Lung (tissue), 12 donors: Measurements from ENCODE around the gene DDX51. TPM values are rescaled to one million over a fixed set of nuclear protein-coding genes. Genes with fewer than 3 reads are reported as not detected.
"Not testable (repeated sequence)": the region's sequence is repeated elsewhere in the genome, so short reads cannot be mapped to it uniquely, and the experiment has no call there.

Experiments used
- ATAC-seq: fragments of 200-7000 bp; cut with Tn5 transposase; one replicate; pipeline ENCODE4 v1.9.1; 2020; ENCODE audit warnings: moderate number of reproducible peaks; ENCODE audit not compliant: insufficient read depth, low FRiP score
- DNase-seq, 3 donors: peaks; one replicate each; pipeline ENCODE4 v3.0.0-alpha.2; 2013 to 2017
- H3K27ac ChIP-seq, 2 donors: one replicate each; pipeline ENCODE4 v1.5.1; 2013; ENCODE audit warnings: mild to moderate bottlenecking in 2 of 2, moderate library complexity in 2 of 2, control low read depth in 1 of 2, inconsistent platforms in 1 of 2, low read depth in 1 of 2, low read length in 1 of 2
- H3K27me3 ChIP-seq, 3 donors: one replicate each; pipeline ENCODE4 v1.5.1; 2013; ENCODE audit warnings: low read length in 2 of 3; ENCODE audit not compliant: control insufficient read depth in 3 of 3, insufficient read depth in 3 of 3
- H3K36me3 ChIP-seq, 4 donors: one replicate each; pipeline ENCODE4 v1.5.1; 2013; ENCODE audit warnings: low read length in 4 of 4, mild to moderate bottlenecking in 1 of 4, moderate library complexity in 1 of 4; ENCODE audit not compliant: control insufficient read depth in 4 of 4, insufficient read depth in 4 of 4
- H3K4me1 ChIP-seq, 5 donors: one replicate each; pipeline ENCODE4 v1.5.1; 2013; ENCODE audit warnings: low read length in 5 of 5, mild to moderate bottlenecking in 2 of 5, moderate library complexity in 1 of 5; ENCODE audit not compliant: control insufficient read depth in 5 of 5, insufficient read depth in 5 of 5
- H3K4me3 ChIP-seq: one replicate; pipeline ENCODE4 v1.5.1; 2013; ENCODE audit warnings: mild to moderate bottlenecking, control low read depth, moderate library complexity
- H3K9ac ChIP-seq, 2 donors: one replicate each; pipeline ENCODE4 v1.5.1; 2013; ENCODE audit warnings: low read length in 2 of 2, control low read depth in 1 of 2; ENCODE audit not compliant: insufficient read depth in 1 of 2
- H3K9me3 ChIP-seq, 4 donors: one replicate each; pipeline ENCODE4 v1.5.1; 2013; ENCODE audit warnings: low read length in 3 of 4, mild to moderate bottlenecking in 1 of 4, moderate library complexity in 1 of 4; ENCODE audit not compliant: control insufficient read depth in 4 of 4, insufficient read depth in 3 of 4
- WGBS, 2 donors: extraction: QIAGEN DNeasy Blood & Tissue Kit; methylation state at CpG; one replicate each; pipeline ENCODE4 v1.1.7; 2013; 5-methylcytosine and 5-hydroxymethylcytosine counted together
- polyA plus RNA-seq, 2 donors: library from polyadenylated mRNA; stranded (reverse); fragments of 200-250 nt; gene quantifications; one replicate each; pipeline ENCODE4 v1.2.1, GENCODE V29; 2013
- total RNA-seq, 2 donors: library from RNA; depleted of rRNA in 1 of 2; stranded (reverse); fragments of >200 nt in 1 of 2; gene quantifications; one replicate each; pipeline ENCODE4 v1.2.1, GENCODE V29; 2014 to 2021
- TF ChIP-seq, protein P1 (sequence below): IDR thresholded peaks from 2 replicates; pipeline ENCODE4 v1.5.1; 2012; ENCODE audit warnings: mild to moderate bottlenecking; ENCODE audit errors: control extremely low read depth, extremely low read depth
- donor health status: control.
- donor health status: control.
- donor health status: Bipolar disorder and iron deficiency.
- donor health status: healthy.
- donor health status: DM: yes; HTN: yes; CAD: no.

DDX51 gene
- total and polyA plus RNA-seq, 4 donors = 15.0 to 25.9 (median 17.2) TPM

DNA sequence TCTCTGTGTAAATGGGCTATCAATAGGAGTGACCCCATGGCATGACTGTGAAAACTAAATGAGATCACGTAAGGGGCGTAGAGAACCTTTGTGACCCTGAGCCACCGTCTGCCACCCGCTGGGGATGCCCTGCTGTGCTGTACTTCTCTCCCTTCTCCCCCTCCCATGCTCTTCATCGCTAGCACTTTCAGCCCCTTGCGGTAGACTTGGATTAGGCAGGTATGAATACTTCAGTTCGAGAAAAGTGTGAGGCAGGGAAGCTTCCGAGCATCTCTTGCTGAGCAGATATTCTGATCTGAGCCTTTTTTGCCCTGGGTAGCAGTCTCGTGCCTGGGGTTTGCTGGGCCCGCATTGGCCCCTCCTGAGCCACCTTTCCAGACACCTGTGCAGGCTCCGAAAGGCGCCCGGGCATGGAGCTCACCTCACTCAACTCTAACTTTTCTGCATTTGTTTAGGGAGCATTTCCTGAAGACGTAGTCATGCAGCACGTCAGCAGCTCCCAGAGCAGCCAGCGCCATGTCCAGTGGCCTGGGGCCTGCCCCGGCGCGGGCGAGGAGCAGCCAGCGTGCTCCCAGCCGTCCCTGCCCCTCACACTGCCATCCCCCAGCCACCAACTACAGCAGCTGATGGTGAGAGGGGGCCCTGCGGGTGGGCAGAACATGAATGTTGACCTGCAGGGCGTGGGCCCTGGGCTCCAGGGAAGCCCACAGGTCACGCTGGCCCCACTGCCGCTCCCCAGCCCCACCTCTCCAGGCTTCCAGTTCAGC lies 40.4 kb downstream of the DDX51 start:
- Histone ChIP-seq H3K36me3 (peaks cover 0 to 17% (median 6%) of the 10 kb centered on the region in 4 donors), H3K27ac (no peak overlapping the region), H3K9me3 (peaks cover 0 to 2% (median 0%) of the 10 kb centered on the region in 4 donors), H3K27me3 (no peaks in the 10 kb centered on the region), H3K4me1 (no peaks in the 10 kb centered on the region), H3K9ac (no peak overlapping the region), H3K4me3 (no peak overlapping the region)
- DNase-seq = no peak
- ATAC-seq = no peak
- 89 to 91% methylated on average over 26 of the region's 26 CpGs for WGBS, 2 donors
- TF ChIP-seq, protein P1, sequence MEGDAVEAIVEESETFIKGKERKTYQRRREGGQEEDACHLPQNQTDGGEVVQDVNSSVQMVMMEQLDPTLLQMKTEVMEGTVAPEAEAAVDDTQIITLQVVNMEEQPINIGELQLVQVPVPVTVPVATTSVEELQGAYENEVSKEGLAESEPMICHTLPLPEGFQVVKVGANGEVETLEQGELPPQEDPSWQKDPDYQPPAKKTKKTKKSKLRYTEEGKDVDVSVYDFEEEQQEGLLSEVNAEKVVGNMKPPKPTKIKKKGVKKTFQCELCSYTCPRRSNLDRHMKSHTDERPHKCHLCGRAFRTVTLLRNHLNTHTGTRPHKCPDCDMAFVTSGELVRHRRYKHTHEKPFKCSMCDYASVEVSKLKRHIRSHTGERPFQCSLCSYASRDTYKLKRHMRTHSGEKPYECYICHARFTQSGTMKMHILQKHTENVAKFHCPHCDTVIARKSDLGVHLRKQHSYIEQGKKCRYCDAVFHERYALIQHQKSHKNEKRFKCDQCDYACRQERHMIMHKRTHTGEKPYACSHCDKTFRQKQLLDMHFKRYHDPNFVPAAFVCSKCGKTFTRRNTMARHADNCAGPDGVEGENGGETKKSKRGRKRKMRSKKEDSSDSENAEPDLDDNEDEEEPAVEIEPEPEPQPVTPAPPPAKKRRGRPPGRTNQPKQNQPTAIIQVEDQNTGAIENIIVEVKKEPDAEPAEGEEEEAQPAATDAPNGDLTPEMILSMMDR = no peak

DNA sequence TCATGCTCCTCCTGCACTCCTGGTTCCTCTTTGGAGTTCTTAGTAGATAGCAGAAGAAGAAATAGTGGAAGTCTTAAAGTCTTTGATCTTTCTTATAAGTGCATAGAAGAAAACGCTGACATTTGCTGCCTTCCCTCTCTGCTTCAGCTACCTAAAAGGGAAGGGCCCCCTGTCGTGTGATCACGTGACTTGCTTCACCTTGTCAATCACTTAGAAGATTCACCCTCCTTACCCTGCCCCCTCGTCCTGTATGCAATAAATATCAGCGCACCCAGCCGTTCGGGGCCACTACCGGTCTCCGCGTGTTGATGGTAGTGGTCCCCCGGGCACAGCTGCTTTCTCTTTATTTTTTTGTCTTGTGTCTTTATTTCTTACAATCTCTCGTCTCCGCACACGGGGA lies 41.0 kb downstream of the DDX51 start:
- H3K9ac ChIP-seq, DNase-seq, H3K9me3 ChIP-seq, H3K27me3 ChIP-seq, H3K4me1 ChIP-seq, H3K4me3 ChIP-seq, H3K27ac ChIP-seq, ATAC-seq: not testable (repeated sequence)
- WGBS, 2 donors = 78 to 87% methylated on average over 14 of the region's 14 CpGs
- peaks cover 0 to 11% (median 4%) of the 10 kb centered on the region in 4 donors for H3K36me3 ChIP-seq

DNA sequence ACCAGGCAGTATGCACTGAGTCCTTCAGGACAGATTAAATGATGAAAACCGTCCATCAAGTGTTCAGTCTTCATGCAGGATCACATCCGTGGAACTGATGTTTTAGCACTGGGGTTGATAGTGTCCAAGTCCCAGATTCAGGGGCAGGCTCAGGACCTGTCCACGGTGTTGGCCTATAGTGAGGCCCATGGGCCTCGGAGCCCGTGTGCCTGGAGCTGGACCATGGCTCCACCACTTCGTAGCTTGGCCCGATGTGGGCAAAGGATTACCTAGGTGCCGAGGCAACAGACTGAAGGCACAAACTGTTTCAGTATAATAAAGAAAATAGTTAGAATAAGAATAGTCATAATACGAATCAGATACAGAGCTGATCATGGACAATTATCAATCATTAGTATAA lies 41.8 kb downstream of the DDX51 start:
- no peak overlapping the region for H3K27ac ChIP-seq
- H3K4me1 ChIP-seq = no peaks in the 10 kb centered on the region
- H3K4me3 ChIP-seq = no peak overlapping the region
- TF ChIP-seq, protein P1 = no peak
- no peak overlapping the region for H3K9ac ChIP-seq
- DNase-seq = no peak
- peaks cover 0 to 2% (median 0%) of the 10 kb centered on the region in 4 donors for H3K9me3 ChIP-seq
- peaks cover 0 to 10% (median 3%) of the 10 kb centered on the region in 4 donors for H3K36me3 ChIP-seq
- H3K27me3 ChIP-seq = no peaks in the 10 kb centered on the region
- no peak for ATAC-seq
- 91 to 93% methylated on average over 9 of the region's 9 CpGs for WGBS, 2 donors

DNA sequence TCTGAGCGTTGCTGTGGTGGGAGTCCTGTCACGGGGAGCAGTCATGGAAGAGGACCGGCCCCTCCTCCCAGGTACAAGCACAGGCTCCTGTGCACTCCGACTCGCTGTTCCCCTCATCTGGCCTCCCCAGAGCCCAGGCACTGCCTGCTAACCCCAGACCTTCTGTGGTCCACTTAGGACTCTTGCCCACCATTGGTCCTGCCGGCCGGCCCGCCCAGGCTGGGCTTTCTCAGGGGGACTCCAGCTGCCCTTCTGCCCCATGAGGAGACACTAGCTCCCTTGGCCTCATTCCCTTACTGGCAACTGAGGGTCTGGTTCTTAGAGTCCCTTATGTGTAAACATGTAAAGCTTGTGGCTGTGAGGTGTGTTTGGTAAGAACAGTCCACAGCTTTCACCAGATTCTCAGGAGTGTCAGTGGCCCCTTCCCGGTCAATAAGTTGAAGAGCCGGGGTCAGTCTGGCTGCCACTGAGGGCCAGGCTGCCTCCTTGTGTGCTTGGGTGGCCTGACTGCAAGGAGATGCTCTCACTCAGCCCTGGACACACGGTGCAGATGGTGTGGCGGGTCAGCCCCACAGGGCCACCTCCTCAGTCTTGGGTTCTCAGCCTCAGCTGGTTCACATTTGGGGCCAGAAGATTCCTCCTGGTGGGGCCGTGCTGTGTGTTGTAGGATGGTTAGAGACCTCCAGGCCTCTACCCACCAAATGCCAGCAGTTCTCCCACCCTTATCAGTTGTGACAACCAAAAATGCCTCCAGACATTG lies 43.6 kb downstream of the DDX51 start:
- TF ChIP-seq, protein P1 = no peak
- WGBS, 2 donors = 96 to 98% methylated on average over 13 of the region's 13 CpGs
- Histone ChIP-seq H3K4me3 (no peak overlapping the region), H3K4me1 (no peaks in the 10 kb centered on the region), H3K9me3 (peaks cover 0 to 2% (median 0%) of the 10 kb centered on the region in 4 donors), H3K27me3 (no peaks in the 10 kb centered on the region), H3K36me3 (peaks cover 0 to 12% (median 6%) of the 10 kb centered on the region in 4 donors), H3K27ac (no peak overlapping the region), H3K9ac (no peak overlapping the region)
- no peak for ATAC-seq
- no peak for DNase-seq
